Activated CD4-positive, alpha-beta T cell treated with anti-CD3 and anti-CD28 coated beads for 36 hours (primary cell): ENCODE measurements around the gene CCNY. TPM values are rescaled to one million over a fixed set of nuclear protein-coding genes. Genes with fewer than 3 reads are reported as not detected.
A peak's percentile ranks its signal among the peaks of the same experiment; 100 is the strongest.

Source experiments
- ATAC-seq: fragments of 200-7000 bp; cut with Tn5 transposase; one replicate; pipeline ENCODE4 v1.10.0; 2021; ENCODE audit warnings: mild to moderate bottlenecking, moderate library complexity
- CTCF ChIA-PET: fragments of 350-600 bp; sonication (Branson Sonifier 250); formaldehyde crosslinking; loops from one replicate; lab custom pipeline; 2021; ENCODE audit warnings: antibody characterized with exemption; lab: Charles Lee
- POLR2A ChIA-PET: fragments of 350-600 bp; sonication (Branson Sonifier 250); formaldehyde crosslinking; loops from one replicate; lab custom pipeline; 2021; ENCODE audit warnings: antibody characterized with exemption, inconsistent platforms; lab: Charles Lee
- DNase-seq: peaks from one replicate; pipeline ENCODE4 v3.0.0-alpha.2; 2020
- H3K27ac Mint-ChIP-seq: one replicate; pipeline ENCODE4 v1.8.0; 2021; ENCODE audit warnings: mixed read lengths
- H3K27me3 Mint-ChIP-seq: one replicate; pipeline ENCODE4 v1.8.0; 2021; ENCODE audit warnings: mixed read lengths
- H3K36me3 Mint-ChIP-seq: one replicate; pipeline ENCODE4 v1.8.0; 2021; ENCODE audit warnings: low read depth, mixed read lengths
- H3K4me1 Mint-ChIP-seq: one replicate; pipeline ENCODE4 v1.8.0; 2021; ENCODE audit warnings: mixed read lengths
- H3K4me3 Mint-ChIP-seq: one replicate; pipeline ENCODE4 v1.8.0; 2021; ENCODE audit warnings: mild to moderate bottlenecking, moderate library complexity, mixed read lengths
- H3K9me3 Mint-ChIP-seq: one replicate; pipeline ENCODE4 v1.8.0; 2021; ENCODE audit warnings: low read depth, mixed read lengths
- intact Hi-C, 2 experiments: fragments of 100-400 bp; cut with DNase I in 1 of 2; cut with micrococcal nuclease in 1 of 2; formaldehyde crosslinking; loops; one replicate each; pipeline versions ENCODE4 v1.14.2 to v1.15.1; 2022 to 2024; cut with DNase I, micrococcal nuclease
- total RNA-seq, 2 experiments: library from RNA; stranded (reverse); gene quantifications; one replicate each; pipeline ENCODE4 v1.2.3, GENCODE V29; 2021

CCNY gene
- total RNA-seq, 2 experiments from 2014 or later: 49.4 to 54.0 TPM

- H3K36me3 Mint-ChIP-seq: peaks cover 4% of the 10 kb centered on the region
- no peak for ATAC-seq
- no peaks in the 10 kb centered on the region for H3K9me3 Mint-ChIP-seq
Measured at GRCh38 chr10:35552650-35553342, 216.5 kb downstream of the CCNY start.

GRCh38 chr10:35554036-35554435 lies 217.7 kb downstream of the CCNY start:
- Mint-ChIP-seq H3K27me3 (no peaks in the 10 kb centered on the region), H3K4me3 (no peak overlapping the region), H3K4me1 (no peaks in the 10 kb centered on the region), H3K36me3 (peaks cover 5% of the 10 kb centered on the region), H3K27ac (no peak overlapping the region), H3K9me3 (no peaks in the 10 kb centered on the region)
- ChIA-PET POLR2A (no interaction called here), CTCF (interaction anchor here (1.1 to 2.4 kb wide), 2 partner anchors 9 to 13 kb away, joined by 3 to 9 read pairs; no protein-coding TSS in a partner anchor)
- ATAC-seq (no peak), DNase-seq (no peak)
- intact Hi-C loops: no loop called here

More at GRCh38 chr10:35552650-35553342, 216.5 kb downstream of the CCNY start:
- ChIA-PET CTCF (interaction anchor here (0.9 kb wide), 1 partner anchor 11 kb away, joined by 4 read pairs; no protein-coding TSS in a partner anchor), POLR2A (no interaction called here)
- no peaks in the 10 kb centered on the region for H3K4me1 Mint-ChIP-seq
- H3K4me3 Mint-ChIP-seq: no peak overlapping the region
- DNase-seq: no peak
- no peak overlapping the region for H3K27ac Mint-ChIP-seq
- no peaks in the 10 kb centered on the region for H3K27me3 Mint-ChIP-seq
- intact Hi-C loops: no loop called here

GRCh38 chr10:35554461-35555056 lies 218.2 kb downstream of the CCNY start:
- H3K4me3 Mint-ChIP-seq: no peak overlapping the region
- no peaks in the 10 kb centered on the region for H3K9me3 Mint-ChIP-seq
- POLR2A ChIA-PET: no interaction called here
- no peak overlapping the region for H3K27ac Mint-ChIP-seq
- CTCF ChIA-PET: interaction anchor here (1.1 to 2.4 kb wide), 2 partner anchors 9 to 12 kb away, joined by 3 to 9 read pairs; no protein-coding TSS in a partner anchor
- no peak for ATAC-seq
- H3K4me1 Mint-ChIP-seq: no peaks in the 10 kb centered on the region
- H3K27me3 Mint-ChIP-seq: no peaks in the 10 kb centered on the region
- no peak for DNase-seq
- H3K36me3 Mint-ChIP-seq: peaks cover 7% of the 10 kb centered on the region
- intact Hi-C loops: no loop called here

- ChIA-PET POLR2A (no interaction called here), CTCF (interaction anchor here (0.6 to 2.4 kb wide), 2 partner anchors 7 to 24 kb away, joined by 3 to 9 read pairs; no protein-coding TSS in a partner anchor)
- DNase-seq: no peak
- Mint-ChIP-seq H3K4me1 (no peaks in the 10 kb centered on the region), H3K9me3 (no peaks in the 10 kb centered on the region), H3K27ac (no peak overlapping the region), H3K36me3 (peaks cover 7% of the 10 kb centered on the region), H3K27me3 (no peaks in the 10 kb centered on the region), H3K4me3 (no peak overlapping the region)
- intact Hi-C loops: no loop called here
- no peak for ATAC-seq
Measured at GRCh38 chr10:35555962-35556930, 219.9 kb downstream of the CCNY start.

- no peak overlapping the region for H3K27ac Mint-ChIP-seq
- ChIA-PET POLR2A (no interaction called here), CTCF (no interaction called here)
- DNase-seq (no peak), ATAC-seq (no peak)
- peaks cover 14% of the 10 kb centered on the region for H3K36me3 Mint-ChIP-seq
- H3K4me1 Mint-ChIP-seq: no peaks in the 10 kb centered on the region
- intact Hi-C loops: no loop called here
- no peak overlapping the region for H3K4me3 Mint-ChIP-seq
- no peaks in the 10 kb centered on the region for H3K27me3 Mint-ChIP-seq
- no peaks in the 10 kb centered on the region for H3K9me3 Mint-ChIP-seq
Measured at GRCh38 chr10:35558276-35558675, 222.0 kb downstream of the CCNY start.

- POLR2A ChIA-PET: no interaction called here
- Mint-ChIP-seq H3K27me3 (no peaks in the 10 kb centered on the region), H3K4me1 (no peaks in the 10 kb centered on the region), H3K9me3 (no peaks in the 10 kb centered on the region), H3K27ac (no peak overlapping the region), H3K36me3 (peaks cover 14% of the 10 kb centered on the region), H3K4me3 (no peak overlapping the region)
- DNase-seq (no peak), ATAC-seq (no peak)
- intact Hi-C loops: no loop called here
- CTCF ChIA-PET: no interaction called here
Measured at GRCh38 chr10:35559416-35559815, 223.1 kb downstream of the CCNY start.

GRCh38 chr10:35561715-35562114 lies 225.4 kb downstream of the CCNY start:
- Mint-ChIP-seq H3K4me1 (no peaks in the 10 kb centered on the region), H3K27ac (no peak overlapping the region), H3K36me3 (peaks cover 16% of the 10 kb centered on the region), H3K9me3 (no peaks in the 10 kb centered on the region), H3K27me3 (no peaks in the 10 kb centered on the region), H3K4me3 (no peak overlapping the region)
- intact Hi-C loops: loop anchor here in 1 of 2 experiments (2.0 kb wide), 2 partner anchors 321 to 441 kb away; no protein-coding TSS in a partner anchor
- DNase-seq (no peak), ATAC-seq (no peak)
- ChIA-PET POLR2A (no interaction called here), CTCF (interaction anchor here (0.8 to 2.4 kb wide), 6 partner anchors 15 to 200 kb away, joined by 3 to 16 read pairs (median 5); no protein-coding TSS in a partner anchor)

- intact Hi-C loops: loop anchor here in 1 of 2 experiments (2.0 kb wide), 2 partner anchors 322 to 442 kb away; no protein-coding TSS in a partner anchor
- Mint-ChIP-seq H3K36me3 (peaks cover 16% of the 10 kb centered on the region), H3K4me1 (no peaks in the 10 kb centered on the region), H3K27ac (no peak overlapping the region), H3K4me3 (no peak overlapping the region), H3K27me3 (no peaks in the 10 kb centered on the region), H3K9me3 (no peaks in the 10 kb centered on the region)
- no peak for ATAC-seq
- ChIA-PET CTCF (interaction anchor here (0.6 to 2.4 kb wide), 34 partner anchors 8 to 463 kb away, joined by 3 to 16 read pairs (median 4); no protein-coding TSS in a partner anchor), POLR2A (no interaction called here)
- DNase-seq: no peak
Measured at GRCh38 chr10:35562427-35562826, 226.1 kb downstream of the CCNY start.

GRCh38 chr10:35563261-35563891 lies 227.1 kb downstream of the CCNY start:
- DNase-seq: peak; percentile 72

GRCh38 chr10:35564341-35564968 lies 228.1 kb downstream of the CCNY start:
- ATAC-seq (no peak), DNase-seq (no peak)
- no peaks in the 10 kb centered on the region for H3K4me1 Mint-ChIP-seq
- no peaks in the 10 kb centered on the region for H3K9me3 Mint-ChIP-seq
- intact Hi-C loops: no loop called here
- no peak overlapping the region for H3K4me3 Mint-ChIP-seq
- no peaks in the 10 kb centered on the region for H3K27me3 Mint-ChIP-seq
- H3K27ac Mint-ChIP-seq: no peak overlapping the region
- H3K36me3 Mint-ChIP-seq: peaks cover 23% of the 10 kb centered on the region
- ChIA-PET POLR2A (no interaction called here), CTCF (interaction anchor here (0.8 to 2.2 kb wide), 5 partner anchors 13 to 455 kb away, joined by 3 to 8 read pairs (median 3); no protein-coding TSS in a partner anchor)

More at GRCh38 chr10:35563261-35563891, 227.1 kb downstream of the CCNY start:
- ChIA-PET CTCF (interaction anchor here (0.6 to 2.4 kb wide), 42 partner anchors 8 to 464 kb away, joined by 3 to 16 read pairs (median 4); no protein-coding TSS in a partner anchor), POLR2A (no interaction called here)
- H3K4me3 Mint-ChIP-seq: no peak overlapping the region
- intact Hi-C loops: loop anchor here in 1 of 2 experiments (2.0 kb wide), 2 partner anchors 323 to 443 kb away; no protein-coding TSS in a partner anchor
- H3K4me1 Mint-ChIP-seq: no peaks in the 10 kb centered on the region
- peaks cover 18% of the 10 kb centered on the region for H3K36me3 Mint-ChIP-seq
- H3K27ac Mint-ChIP-seq: no peak overlapping the region
- ATAC-seq: peak; percentile 51
- no peaks in the 10 kb centered on the region for H3K27me3 Mint-ChIP-seq
- no peaks in the 10 kb centered on the region for H3K9me3 Mint-ChIP-seq
